HCT116 (cell line): ENCODE data around the gene STK39. TPM values are rescaled to one million over a fixed set of nuclear protein-coding genes. Genes with fewer than 3 reads are reported as not detected.

Source experiments
- ATAC-seq: fragments of 200-7000 bp; cut with Tn5 transposase; 2 replicates; pipeline ENCODE4 v1.9.1; 2020; ENCODE audit warnings: mild to moderate bottlenecking, moderate library complexity
- BruUV-seq: library from RNA; stranded (reverse); fragments of 400-500 nt; replicated peaks from 2 replicates; lab custom pipeline; 2021; lab: Mats Ljungman, UMichigan
- CTCF ChIA-PET: fragments of 300-600 bp; sonication (Branson Sonifier 250); formaldehyde crosslinking; loops from one replicate; lab custom pipeline; 2021; ENCODE audit warnings: antibody characterized with exemption; lab: Charles Lee
- POLR2A ChIA-PET: fragments of 300-600, 350-600 bp; sonication (Branson Sonifier 250); formaldehyde crosslinking; loops from one replicate; lab custom pipeline; 2021; ENCODE audit warnings: antibody characterized with exemption; lab: Charles Lee
- RAD21 ChIA-PET, 2 experiments: fragments of 300-600 bp; sonication (Branson Sonifier 250); formaldehyde crosslinking; loops; one replicate each; lab custom pipeline; 2023; ENCODE audit warnings: low total read pairs in 2 of 2; ENCODE audit not compliant: uncharacterized antibody in 2 of 2, unreplicated experiment in 2 of 2, low non-redundant PET in 1 of 2; lab: Charles Lee
- DNase-seq: peaks from one replicate; pipeline ENCODE4 v3.0.0-alpha.2; 2010; ENCODE audit warnings: low read depth, low spot score
- H2AFZ ChIP-seq: fragments of 200-600 bp; shearing (Covaris generic), sonication (generic); 2 replicates; pipeline ENCODE4 v1.6.1; 2017; ENCODE audit warnings: low read depth, mixed run types, mixed read lengths, antibody characterized with exemption, low read length; ENCODE audit not compliant: poor library complexity, severe bottlenecking
- H3K27ac ChIP-seq: 2 replicates; pipeline ENCODE4 v1.5.1; 2012; ENCODE audit warnings: low read depth, low read length
- H3K27me3 ChIP-seq: fragments of 200-600 bp; sonication (generic); 2 replicates; pipeline ENCODE4 v1.6.1; 2016; ENCODE audit warnings: mixed run types, low read length, mixed read lengths; ENCODE audit not compliant: insufficient read depth
- H3K36me3 ChIP-seq, 2 experiments: fragments of 200-500 bp in 1 of 2; fragments of 200-600 bp in 1 of 2; sonication (Bioruptor generic) in 1 of 2; sonication (generic) in 1 of 2; 2 replicates each; pipeline versions ENCODE4 v1.5.1 to v1.6.1; 2014 to 2016; ENCODE audit warnings: low read length in 2 of 2, inconsistent platforms in 1 of 2, mixed read lengths in 1 of 2, mixed run types in 1 of 2; ENCODE audit not compliant: insufficient read depth in 2 of 2, control insufficient read depth in 1 of 2
- H3K4me1 ChIP-seq, 2 experiments: fragments of 200-600 bp in 1 of 2; sonication (generic) in 1 of 2; 2 replicates each; pipeline versions ENCODE4 v1.5.1 to v1.6.1; 2012 to 2017; ENCODE audit warnings: low read length in 2 of 2, inconsistent platforms in 1 of 2, mild to moderate bottlenecking in 1 of 2, mixed read lengths in 1 of 2, mixed run types in 1 of 2, moderate library complexity in 1 of 2; ENCODE audit not compliant: insufficient read depth in 2 of 2, control insufficient read depth in 1 of 2
- H3K4me2 ChIP-seq: fragments of 200-600 bp; sonication (generic); 2 replicates; pipeline ENCODE4 v1.6.1; 2017; ENCODE audit warnings: mixed run types, low read length, mixed read lengths
- H3K4me3 ChIP-seq, 2 experiments: fragments of 200-600 bp in 1 of 2; sonication (generic) in 1 of 2; replicated peaks in 1 of 2; 2 replicates each; pipeline ENCODE4 v1.5.1; 2011 to 2016; ENCODE audit warnings: low read length in 2 of 2, control low read depth in 1 of 2, low read depth in 1 of 2, mild to moderate bottlenecking in 1 of 2, mixed read lengths in 1 of 2, mixed run types in 1 of 2
- H3K79me2 ChIP-seq: fragments of 200-600 bp; sonication (generic); 2 replicates; pipeline ENCODE4 v1.6.1; 2017; ENCODE audit warnings: mild to moderate bottlenecking, mixed run types, low read length, moderate library complexity, mixed read lengths; ENCODE audit not compliant: insufficient read depth
- H3K9ac ChIP-seq: fragments of 200-600 bp; sonication (generic); 2 replicates; pipeline ENCODE4 v1.6.1; 2016; ENCODE audit warnings: low read length, mixed read lengths
- H3K9me2 ChIP-seq: fragments of 200-600 bp; sonication (generic), shearing (Covaris generic); 2 replicates; pipeline ENCODE4 v1.6.1; 2017; ENCODE audit warnings: mixed run types, mild to moderate bottlenecking, moderate library complexity; ENCODE audit not compliant: insufficient read depth
- H3K9me3 ChIP-seq, 2 experiments: fragments of 200-500 bp in 1 of 2; fragments of 200-600 bp in 1 of 2; sonication (Bioruptor generic) in 1 of 2; sonication (generic) in 1 of 2; 2 replicates each; pipeline ENCODE4 v1.6.1; 2014 to 2017; ENCODE audit warnings: low read length in 2 of 2, mixed read lengths in 2 of 2, inconsistent platforms in 1 of 2, low read depth in 1 of 2, mild to moderate bottlenecking in 1 of 2, mixed run types in 1 of 2, moderate library complexity in 1 of 2; ENCODE audit not compliant: control insufficient read depth in 1 of 2, insufficient read depth in 1 of 2
- H4K20me1 ChIP-seq: fragments of 200-600 bp; sonication (generic), shearing (Covaris generic); 2 replicates; pipeline ENCODE4 v1.6.1; 2017; ENCODE audit warnings: mixed run types, mild to moderate bottlenecking, moderate library complexity; ENCODE audit not compliant: insufficient read depth
- CEBPB ChIP-seq: IDR thresholded peaks from 2 replicates; pipeline ENCODE4 v1.6.1; 2012; ENCODE audit warnings: low read depth
- EGR1 ChIP-seq: IDR thresholded peaks from 2 replicates; pipeline ENCODE4 v1.6.1; 2012; ENCODE audit warnings: low read depth
- ELF1 ChIP-seq: IDR thresholded peaks from 2 replicates; pipeline ENCODE4 v1.6.1; 2012; ENCODE audit warnings: low read depth, borderline replicate concordance
- FOSL1 ChIP-seq: IDR thresholded peaks from 2 replicates; pipeline ENCODE4 v1.6.1; 2012; ENCODE audit warnings: low read depth
- JUND ChIP-seq: IDR thresholded peaks from 2 replicates; pipeline ENCODE4 v1.6.1; 2012
- SP1 ChIP-seq: IDR thresholded peaks from 2 replicates; pipeline ENCODE4 v1.6.1; 2012; ENCODE audit warnings: low read depth
- intact Hi-C: fragments of 100-400 bp; cut with micrococcal nuclease; formaldehyde crosslinking; loops from 2 replicates; pipeline ENCODE4 v1.10.0; 2022
- total RNA-seq: library from RNA; stranded (reverse); gene quantifications from one replicate; pipeline ENCODE4 v1.2.1, GENCODE V29; 2021; ENCODE audit not compliant: unreplicated experiment
- TF ChIP-seq, protein P1 (sequence below): IDR thresholded peaks from 2 replicates; pipeline ENCODE4 v1.6.1; 2012
- TF ChIP-seq, protein P2 (sequence below): IDR thresholded peaks from 2 replicates; pipeline ENCODE4 v1.6.1; 2011; ENCODE audit warnings: mild to moderate bottlenecking, low read length, moderate library complexity; ENCODE audit not compliant: insufficient replicate concordance; ENCODE audit errors: extremely low read depth
- TF ChIP-seq, protein P3 (sequence below): IDR thresholded peaks from 2 replicates; pipeline ENCODE4 v1.6.1; 2012; ENCODE audit warnings: low read depth

Gene STK39
- total RNA-seq, 1 experiment from 2014 or later, result 118 TPM

DNA sequence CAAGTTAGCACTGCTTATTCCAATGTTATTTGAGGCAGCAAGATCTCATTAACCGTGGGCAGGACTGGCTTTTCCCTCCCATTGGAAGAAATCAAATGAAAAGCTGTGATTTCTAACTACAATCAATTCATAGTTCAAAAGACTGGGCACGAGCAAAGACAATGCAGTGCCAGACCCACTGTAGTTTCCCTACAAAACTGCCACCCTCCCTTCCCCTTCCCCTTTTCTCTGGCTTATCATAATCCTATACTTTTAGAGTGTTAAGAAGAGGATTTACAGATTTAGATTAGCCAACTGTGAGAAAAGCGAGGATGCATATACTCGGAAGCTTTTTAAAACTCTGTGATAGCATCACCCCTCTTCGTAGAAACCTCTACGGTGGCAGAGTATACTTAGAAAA lies 260.4 kb downstream of the STK39 start:
- RAD21 ChIA-PET, result no interaction called here
- H3K27me3 ChIP-seq, result no peaks in the 10 kb centered on the region
- intact Hi-C loops, result no loop called here
- no peak for TF ChIP-seq ELF1
- no peak for TF ChIP-seq CEBPB
- TF ChIP-seq, protein P1, sequence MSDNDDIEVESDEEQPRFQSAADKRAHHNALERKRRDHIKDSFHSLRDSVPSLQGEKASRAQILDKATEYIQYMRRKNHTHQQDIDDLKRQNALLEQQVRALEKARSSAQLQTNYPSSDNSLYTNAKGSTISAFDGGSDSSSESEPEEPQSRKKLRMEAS, result no peak
- TF ChIP-seq EGR1, result no peak
- TF ChIP-seq, all 23 proteins: peak for 0
- no TSS peak for BruUV-seq
- no peak overlapping the region for H3K4me3 ChIP-seq
- H2AFZ ChIP-seq, result no peak overlapping the region
- no peaks in the 10 kb centered on the region for H3K4me1 ChIP-seq
- H3K79me2 ChIP-seq, result peaks cover 3% of the 10 kb centered on the region; the same call in 1 of the 2 replicates
- H3K27ac ChIP-seq, result no peak overlapping the region
- no peak overlapping the region for H3K9ac ChIP-seq
- POLR2A ChIA-PET, result no interaction called here
- no peaks in the 10 kb centered on the region for H3K9me2 ChIP-seq
- no peak for ATAC-seq
- H3K36me3 ChIP-seq, result peaks cover 0 to 15% of the 10 kb centered on the region in 2 experiments; a peak in 1 of 4 replicates
- H3K9me3 ChIP-seq, result no peaks in the 10 kb centered on the region
- no peaks in the 10 kb centered on the region; the same call in 1 of the 2 replicates for H4K20me1 ChIP-seq
- no peak overlapping the region for H3K4me2 ChIP-seq
- DNase-seq, result no peak
- CTCF ChIA-PET, result no interaction called here

DNA sequence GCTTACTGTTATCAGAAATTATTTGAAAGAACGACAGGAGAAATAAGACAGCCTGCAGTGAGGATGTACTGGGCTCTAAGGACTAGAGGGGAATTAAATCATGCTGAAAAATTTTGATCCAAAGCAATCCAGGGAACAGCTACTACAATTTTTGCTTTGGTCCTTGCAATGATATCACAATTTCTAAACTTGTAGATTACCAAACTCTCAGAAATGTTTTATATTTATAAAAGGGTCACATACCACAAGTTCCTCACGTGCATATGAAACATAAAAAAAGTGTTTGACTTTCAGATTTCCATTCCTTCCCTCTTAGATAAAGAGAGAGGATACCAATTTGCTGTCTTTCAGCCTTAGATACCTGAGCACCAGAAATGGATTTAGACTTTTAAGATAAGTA lies 261.2 kb downstream of the STK39 start:
- no peaks in the 10 kb centered on the region for H3K4me1 ChIP-seq
- no peak for DNase-seq
- intact Hi-C loops, result no loop called here
- H3K27me3 ChIP-seq, result no peaks in the 10 kb centered on the region
- ATAC-seq, result no peak
- no peaks in the 10 kb centered on the region for H3K9me2 ChIP-seq
- ChIA-PET POLR2A (no interaction called here), RAD21 (no interaction called here), CTCF (no interaction called here)
- no peak overlapping the region for H3K4me3 ChIP-seq
- TF ChIP-seq JUND, result no peak
- TF ChIP-seq, protein P2, sequence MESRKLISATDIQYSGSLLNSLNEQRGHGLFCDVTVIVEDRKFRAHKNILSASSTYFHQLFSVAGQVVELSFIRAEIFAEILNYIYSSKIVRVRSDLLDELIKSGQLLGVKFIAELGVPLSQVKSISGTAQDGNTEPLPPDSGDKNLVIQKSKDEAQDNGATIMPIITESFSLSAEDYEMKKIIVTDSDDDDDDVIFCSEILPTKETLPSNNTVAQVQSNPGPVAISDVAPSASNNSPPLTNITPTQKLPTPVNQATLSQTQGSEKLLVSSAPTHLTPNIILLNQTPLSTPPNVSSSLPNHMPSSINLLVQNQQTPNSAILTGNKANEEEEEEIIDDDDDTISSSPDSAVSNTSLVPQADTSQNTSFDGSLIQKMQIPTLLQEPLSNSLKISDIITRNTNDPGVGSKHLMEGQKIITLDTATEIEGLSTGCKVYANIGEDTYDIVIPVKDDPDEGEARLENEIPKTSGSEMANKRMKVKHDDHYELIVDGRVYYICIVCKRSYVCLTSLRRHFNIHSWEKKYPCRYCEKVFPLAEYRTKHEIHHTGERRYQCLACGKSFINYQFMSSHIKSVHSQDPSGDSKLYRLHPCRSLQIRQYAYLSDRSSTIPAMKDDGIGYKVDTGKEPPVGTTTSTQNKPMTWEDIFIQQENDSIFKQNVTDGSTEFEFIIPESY, result no peak
- TF ChIP-seq ELF1, result no peak
- no peak for TF ChIP-seq EGR1
- no peak for TF ChIP-seq SP1
- TF ChIP-seq, protein P1, result no peak
- TF ChIP-seq, protein P3, sequence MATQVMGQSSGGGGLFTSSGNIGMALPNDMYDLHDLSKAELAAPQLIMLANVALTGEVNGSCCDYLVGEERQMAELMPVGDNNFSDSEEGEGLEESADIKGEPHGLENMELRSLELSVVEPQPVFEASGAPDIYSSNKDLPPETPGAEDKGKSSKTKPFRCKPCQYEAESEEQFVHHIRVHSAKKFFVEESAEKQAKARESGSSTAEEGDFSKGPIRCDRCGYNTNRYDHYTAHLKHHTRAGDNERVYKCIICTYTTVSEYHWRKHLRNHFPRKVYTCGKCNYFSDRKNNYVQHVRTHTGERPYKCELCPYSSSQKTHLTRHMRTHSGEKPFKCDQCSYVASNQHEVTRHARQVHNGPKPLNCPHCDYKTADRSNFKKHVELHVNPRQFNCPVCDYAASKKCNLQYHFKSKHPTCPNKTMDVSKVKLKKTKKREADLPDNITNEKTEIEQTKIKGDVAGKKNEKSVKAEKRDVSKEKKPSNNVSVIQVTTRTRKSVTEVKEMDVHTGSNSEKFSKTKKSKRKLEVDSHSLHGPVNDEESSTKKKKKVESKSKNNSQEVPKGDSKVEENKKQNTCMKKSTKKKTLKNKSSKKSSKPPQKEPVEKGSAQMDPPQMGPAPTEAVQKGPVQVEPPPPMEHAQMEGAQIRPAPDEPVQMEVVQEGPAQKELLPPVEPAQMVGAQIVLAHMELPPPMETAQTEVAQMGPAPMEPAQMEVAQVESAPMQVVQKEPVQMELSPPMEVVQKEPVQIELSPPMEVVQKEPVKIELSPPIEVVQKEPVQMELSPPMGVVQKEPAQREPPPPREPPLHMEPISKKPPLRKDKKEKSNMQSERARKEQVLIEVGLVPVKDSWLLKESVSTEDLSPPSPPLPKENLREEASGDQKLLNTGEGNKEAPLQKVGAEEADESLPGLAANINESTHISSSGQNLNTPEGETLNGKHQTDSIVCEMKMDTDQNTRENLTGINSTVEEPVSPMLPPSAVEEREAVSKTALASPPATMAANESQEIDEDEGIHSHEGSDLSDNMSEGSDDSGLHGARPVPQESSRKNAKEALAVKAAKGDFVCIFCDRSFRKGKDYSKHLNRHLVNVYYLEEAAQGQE, result no peak
- TF ChIP-seq FOSL1, result no peak
- H2AFZ ChIP-seq, result no peak overlapping the region
- peaks cover 0 to 16% of the 10 kb centered on the region in 2 experiments; a peak in 1 of 4 replicates for H3K36me3 ChIP-seq
- H3K4me2 ChIP-seq, result no peak overlapping the region
- H3K9me3 ChIP-seq, result no peaks in the 10 kb centered on the region
- no peak overlapping the region for H3K9ac ChIP-seq
- no peaks in the 10 kb centered on the region; the same call in 1 of the 2 replicates for H4K20me1 ChIP-seq
- no TSS peak for BruUV-seq
- no peak overlapping the region for H3K27ac ChIP-seq
- H3K79me2 ChIP-seq, result peaks cover 3% of the 10 kb centered on the region; the same call in 1 of the 2 replicates
